GM04504 (cell line): ENCODE measurements around the gene PIGZ.

Experiments
- DNase-seq: peaks from one replicate; pipeline ENCODE4 v3.0.0-alpha.2; 2012; ENCODE audit warnings: low read depth

PIGZ gene

DNA sequence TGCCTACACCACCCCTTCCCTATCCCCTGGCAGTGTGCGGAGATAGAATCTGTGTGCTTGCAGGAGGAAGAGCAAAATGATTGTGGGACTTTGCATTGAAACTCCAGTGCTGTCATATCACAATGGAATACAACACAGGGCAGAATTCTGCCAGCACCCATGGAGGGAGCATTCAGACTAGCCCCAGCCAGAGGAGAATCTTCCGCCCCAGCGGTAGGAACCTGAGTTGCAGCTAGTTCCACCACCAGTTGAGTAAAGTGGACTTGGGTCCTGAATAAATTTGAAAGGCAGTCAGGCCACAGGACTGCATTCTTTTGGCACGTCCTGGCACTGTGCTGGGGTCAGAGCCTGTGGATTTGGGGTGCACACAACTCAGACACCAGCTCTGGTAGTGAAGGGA is 53.8 kb downstream of the PIGZ start:
- DNase-seq = no peak

DNA sequence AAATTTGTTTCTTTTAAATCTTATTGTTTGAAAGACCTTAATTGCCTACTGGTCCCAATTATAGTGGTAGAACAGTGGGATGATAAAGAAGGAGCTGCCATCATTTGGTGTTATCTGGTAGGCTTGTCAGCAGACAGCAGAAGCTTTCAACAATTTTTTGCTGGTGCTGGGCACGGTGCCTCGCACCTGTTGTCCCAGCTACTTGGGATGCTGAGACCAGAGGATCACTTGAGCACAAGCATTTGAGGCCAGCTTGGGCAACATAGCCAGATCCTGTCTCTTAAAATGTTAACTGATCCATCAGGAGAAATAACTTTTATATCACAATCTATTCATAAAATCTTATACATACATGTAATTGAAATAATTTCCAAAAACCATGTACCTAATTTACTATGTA is 64.9 kb downstream of the PIGZ start:
- no peak for DNase-seq

DNA sequence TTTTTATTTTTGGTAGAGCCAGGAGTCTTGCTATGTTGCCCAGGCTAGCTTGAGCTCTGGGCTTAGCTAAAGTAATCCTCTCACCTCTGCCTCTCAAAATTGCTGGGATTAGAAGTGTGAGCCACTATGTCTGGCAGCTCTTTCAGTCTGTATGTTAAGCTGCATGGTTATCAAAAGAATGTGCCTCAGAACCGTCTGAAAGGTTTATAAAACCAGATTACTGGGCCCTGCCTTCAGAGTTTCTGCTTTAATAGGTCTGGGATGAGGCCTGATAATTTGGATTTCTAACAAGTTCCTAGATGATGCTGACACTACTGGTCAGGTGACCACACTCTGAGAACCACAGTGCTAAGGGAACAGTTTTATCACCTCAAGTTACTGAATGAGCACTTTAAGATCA is 66.3 kb downstream of the PIGZ start:
- DNase-seq = no peak

DNA sequence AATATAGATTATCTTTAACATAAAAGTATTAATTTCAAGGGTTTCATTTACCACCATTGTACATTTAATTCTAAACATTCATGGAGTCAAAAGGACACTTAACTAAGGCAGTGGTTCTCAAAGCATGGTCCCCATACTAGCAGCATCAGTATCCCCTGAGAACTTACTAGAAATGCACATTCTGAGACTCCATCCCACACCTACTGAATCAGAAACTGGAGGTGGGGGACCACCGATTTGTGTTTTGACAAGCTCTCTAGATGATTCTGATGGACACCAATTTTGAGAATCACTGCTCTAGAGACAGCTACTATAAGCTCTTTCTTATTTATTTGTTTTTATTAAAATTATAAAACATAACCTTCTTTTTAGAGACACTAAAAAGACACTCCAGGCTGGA is 66.9 kb downstream of the PIGZ start:
- DNase-seq = no peak
